ENCODE data around the gene AKR1B1.

DNA sequence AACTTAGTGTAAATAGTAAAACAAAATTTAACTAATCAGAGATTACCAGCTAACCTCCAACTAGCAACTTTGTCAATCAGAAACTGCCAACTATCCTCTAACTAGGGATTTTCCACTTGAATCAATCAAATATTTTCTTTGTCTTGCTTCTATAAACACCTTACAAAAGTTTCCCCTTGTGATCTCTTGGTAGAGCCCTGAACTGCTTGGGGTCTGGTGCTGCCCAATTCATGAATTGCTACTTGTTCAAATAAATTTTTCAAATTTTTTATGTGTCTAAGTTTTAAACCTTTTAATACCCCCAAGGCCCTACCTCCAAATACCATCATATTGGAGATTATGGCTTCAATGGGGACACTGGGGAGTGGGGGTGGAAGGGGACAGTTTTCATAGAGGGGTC is 24.0 kb upstream of the AKR1B1 start:
- TF ChIP-seq, protein P1, sequence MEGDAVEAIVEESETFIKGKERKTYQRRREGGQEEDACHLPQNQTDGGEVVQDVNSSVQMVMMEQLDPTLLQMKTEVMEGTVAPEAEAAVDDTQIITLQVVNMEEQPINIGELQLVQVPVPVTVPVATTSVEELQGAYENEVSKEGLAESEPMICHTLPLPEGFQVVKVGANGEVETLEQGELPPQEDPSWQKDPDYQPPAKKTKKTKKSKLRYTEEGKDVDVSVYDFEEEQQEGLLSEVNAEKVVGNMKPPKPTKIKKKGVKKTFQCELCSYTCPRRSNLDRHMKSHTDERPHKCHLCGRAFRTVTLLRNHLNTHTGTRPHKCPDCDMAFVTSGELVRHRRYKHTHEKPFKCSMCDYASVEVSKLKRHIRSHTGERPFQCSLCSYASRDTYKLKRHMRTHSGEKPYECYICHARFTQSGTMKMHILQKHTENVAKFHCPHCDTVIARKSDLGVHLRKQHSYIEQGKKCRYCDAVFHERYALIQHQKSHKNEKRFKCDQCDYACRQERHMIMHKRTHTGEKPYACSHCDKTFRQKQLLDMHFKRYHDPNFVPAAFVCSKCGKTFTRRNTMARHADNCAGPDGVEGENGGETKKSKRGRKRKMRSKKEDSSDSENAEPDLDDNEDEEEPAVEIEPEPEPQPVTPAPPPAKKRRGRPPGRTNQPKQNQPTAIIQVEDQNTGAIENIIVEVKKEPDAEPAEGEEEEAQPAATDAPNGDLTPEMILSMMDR (IDR thresholded peaks at IDR 0.05) = no peak
- no peak for TF ChIP-seq ZFX (IDR thresholded peaks at IDR 0.05; ENCODE audit: borderline replicate concordance)

All from 22Rv1 (cell line).